Brain pericyte (primary cell): ENCODE results near the gene CLIC3.

Experiments used
- DNase-seq: peaks from one replicate; pipeline ENCODE4 v3.0.0-alpha.2; 2012; ENCODE audit warnings: low read depth, low spot score

CLIC3 gene

GRCh38 chr9:136964171-136964689 lies 32.1 kb downstream of the CLIC3 start:
- no peak for DNase-seq

- no peak for DNase-seq
Observed at GRCh38 chr9:136963751-136964150, 32.6 kb downstream of the CLIC3 start.

GRCh38 chr9:136963341-136963740 lies 33.0 kb downstream of the CLIC3 start:
- DNase-seq: no peak

GRCh38 chr9:136962701-136963248 lies 33.6 kb downstream of the CLIC3 start:
- no peak for DNase-seq

- no peak for DNase-seq
Observed at GRCh38 chr9:136962163-136962562, 34.2 kb downstream of the CLIC3 start.

GRCh38 chr9:136961279-136962065 lies 34.9 kb downstream of the CLIC3 start:
- no peak for DNase-seq

- no peak for DNase-seq
Observed at GRCh38 chr9:136960938-136961275, 35.5 kb downstream of the CLIC3 start.

- DNase-seq: no peak
Observed at GRCh38 chr9:136960212-136960937, 36.0 kb downstream of the CLIC3 start.

GRCh38 chr9:136958898-136959850 lies 37.2 kb downstream of the CLIC3 start:
- DNase-seq: no peak

GRCh38 chr9:136958473-136958872 lies 37.9 kb downstream of the CLIC3 start:
- DNase-seq: no peak

GRCh38 chr9:136957901-136958300 lies 38.5 kb downstream of the CLIC3 start:
- DNase-seq: no peak

- DNase-seq: no peak
Observed at GRCh38 chr9:136957461-136957860, 38.9 kb downstream of the CLIC3 start.

GRCh38 chr9:136956604-136957003 lies 39.8 kb downstream of the CLIC3 start:
- DNase-seq: no peak

GRCh38 chr9:136955943-136956335 lies 40.4 kb downstream of the CLIC3 start:
- DNase-seq: no peak

- no peak for DNase-seq
Observed at GRCh38 chr9:136955202-136955942, 41.0 kb downstream of the CLIC3 start.

- DNase-seq: no peak
Observed at GRCh38 chr9:136954270-136955083, 41.9 kb downstream of the CLIC3 start.

GRCh38 chr9:136953771-136954269 lies 42.5 kb downstream of the CLIC3 start:
- no peak for DNase-seq

- DNase-seq: no peak
Observed at GRCh38 chr9:136952876-136953770, 43.2 kb downstream of the CLIC3 start.
